ENCODE data around the gene RABEP2. TPM values are rescaled to one million over a fixed set of nuclear protein-coding genes. Genes with fewer than 3 reads are reported as not detected.

RABEP2 gene
- polyA plus RNA-seq, 1 donor (not counting 4 experiments of a cell fraction or from before 2014, with no cell fraction given) = 8.7 TPM

- Histone ChIP-seq H4K20me1 (ENCODE audit: control insufficient read depth, extremely low read depth, insufficient read depth, low read length) (no peaks in the 10 kb centered on the region), H3K36me3 (ENCODE audit: control insufficient read depth in 2 of 2, extremely low read depth in 1 of 2, insufficient read depth in 2 of 2, low read length in 2 of 2) (peaks cover 7 to 19% of the 10 kb centered on the region in 2 experiments), H3K9me1 (ENCODE audit: control insufficient read depth, extremely low read depth, insufficient read depth, low read length) (no peaks in the 10 kb centered on the region), H3K4me2 (ENCODE audit: control insufficient read depth, extremely low read depth, insufficient read depth, low read depth, low read length) (peak overlapping the region; percentile 96), H3K27me3 (ENCODE audit: control insufficient read depth, extremely low read depth, insufficient read depth, low read length) (no peaks in the 10 kb centered on the region), H3K79me2 (ENCODE audit: control insufficient read depth, insufficient read depth, low read length) (peaks cover 42% of the 10 kb centered on the region), H3K4me3 (ENCODE audit: control insufficient read depth in 2 of 3, extremely low read depth in 1 of 3, insufficient read depth in 2 of 3, low read depth in 1 of 3, low read length in 3 of 3) (peak overlapping the region; percentile 71 to 97 (median 82)), H3K9me3 (ENCODE audit: control insufficient read depth, low read depth, low read length) (no peaks in the 10 kb centered on the region), H3K9ac (ENCODE audit: control insufficient read depth, extremely low read depth, insufficient read depth, low read length) (peak overlapping the region; percentile 90), H2AFZ (ENCODE audit: control insufficient read depth, low read length) (peak overlapping the region; percentile 43), H3K4me1 (ENCODE audit: control insufficient read depth, extremely low read depth, insufficient read depth, low read length) (peaks cover 9% of the 10 kb centered on the region), H3K27ac (ENCODE audit: control insufficient read depth, insufficient read depth, low read length) (peak overlapping the region; percentile 52)
- FAIRE-seq (peak; percentile 20), DNase-seq (ENCODE audit: low read depth, low spot score) (no peak)
- no peak for TF ChIP-seq CTCF (optimal IDR thresholded peaks at IDR 0.05 in 1 of 3, IDR thresholded peaks at IDR 0.05 in 1 of 3, conservative IDR thresholded peaks at IDR 0.05 in 1 of 3; ENCODE audit: extremely low read depth in 1 of 3, insufficient read depth in 2 of 3, low read length in 3 of 3)
- no peak for TF ChIP-seq EZH2 (IDR thresholded peaks at IDR 0.05; ENCODE audit: low read length)
- dilution Hi-C loops (cut with MboI; ENCODE audit: extremely low pct_ligation_motif_present, low sequenced_read_pairs) = no loop called here
Observed at GRCh38 chr16:28863929-28864793, 60.9 kb downstream of the RABEP2 start.

GRCh38 chr16:28859326-28859725 is 65.7 kb downstream of the RABEP2 start:
- dilution Hi-C loops (cut with MboI; ENCODE audit: extremely low pct_ligation_motif_present, low sequenced_read_pairs) = no loop called here

More at GRCh38 chr16:28859326-28859725, 65.7 kb downstream of the RABEP2 start:
- TF ChIP-seq CTCF (optimal IDR thresholded peaks at IDR 0.05 in 1 of 3, IDR thresholded peaks at IDR 0.05 in 1 of 3, conservative IDR thresholded peaks at IDR 0.05 in 1 of 3; ENCODE audit: extremely low read depth in 1 of 3, insufficient read depth in 2 of 3, low read length in 3 of 3) = no peak
- TF ChIP-seq EZH2 (IDR thresholded peaks at IDR 0.05; ENCODE audit: low read length) = no peak
- H2AFZ ChIP-seq (ENCODE audit: control insufficient read depth, low read length) = no peak overlapping the region
- FAIRE-seq (no peak), DNase-seq (ENCODE audit: low read depth, low spot score) (no peak)
- H3K36me3 ChIP-seq (ENCODE audit: control insufficient read depth in 2 of 2, extremely low read depth in 1 of 2, insufficient read depth in 2 of 2, low read length in 2 of 2) = no peaks in the 10 kb centered on the region
- H3K4me2 ChIP-seq (ENCODE audit: control insufficient read depth, extremely low read depth, insufficient read depth, low read depth, low read length) = no peak overlapping the region
- H3K27ac ChIP-seq (ENCODE audit: control insufficient read depth, insufficient read depth, low read length) = no peak overlapping the region
- no peaks in the 10 kb centered on the region for H3K9me3 ChIP-seq (ENCODE audit: control insufficient read depth, low read depth, low read length)
- no peaks in the 10 kb centered on the region for H4K20me1 ChIP-seq (ENCODE audit: control insufficient read depth, extremely low read depth, insufficient read depth, low read length)
- H3K79me2 ChIP-seq (ENCODE audit: control insufficient read depth, insufficient read depth, low read length) = peaks cover 17% of the 10 kb centered on the region
- H3K4me1 ChIP-seq (ENCODE audit: control insufficient read depth, extremely low read depth, insufficient read depth, low read length) = peaks cover 8% of the 10 kb centered on the region
- H3K9ac ChIP-seq (ENCODE audit: control insufficient read depth, extremely low read depth, insufficient read depth, low read length) = no peak overlapping the region
- no peaks in the 10 kb centered on the region for H3K27me3 ChIP-seq (ENCODE audit: control insufficient read depth, extremely low read depth, insufficient read depth, low read length)
- no peaks in the 10 kb centered on the region for H3K9me1 ChIP-seq (ENCODE audit: control insufficient read depth, extremely low read depth, insufficient read depth, low read length)
- H3K4me3 ChIP-seq (ENCODE audit: control insufficient read depth in 2 of 3, extremely low read depth in 1 of 3, insufficient read depth in 2 of 3, low read depth in 1 of 3, low read length in 3 of 3) = no peak overlapping the region
